Iris pigment epithelial cell (primary cell): ENCODE data around the gene TJP1.
A peak's percentile ranks its signal among the peaks of the same experiment; 100 is the strongest.

Experiments
- DNase-seq: peaks from one replicate; pipeline ENCODE4 v3.0.0-alpha.2; 2011; ENCODE audit warnings: low read depth

Gene TJP1

GRCh38 chr15:29822100-29822683, at the start of gene TJP1:
TJP1 (minus strand) TSS chr15:29822468; CDS start chr15:29822028, 440 bp downstream.
- peak; percentile 80 for DNase-seq

- DNase-seq = no peak
Measured at GRCh38 chr15:29871401-29871800, 49.1 kb upstream of the TJP1 start.

GRCh38 chr15:29870495-29871151, 48.4 kb upstream of the TJP1 start:
- DNase-seq = no peak

GRCh38 chr15:29867241-29868000, 45.2 kb upstream of the TJP1 start:
- no peak for DNase-seq

GRCh38 chr15:29866337-29866736, 44.1 kb upstream of the TJP1 start:
- no peak for DNase-seq

GRCh38 chr15:29864501-29864900, 42.2 kb upstream of the TJP1 start:
- DNase-seq = no peak

- no peak for DNase-seq
Measured at GRCh38 chr15:29863438-29863837, 41.2 kb upstream of the TJP1 start.

GRCh38 chr15:29862271-29862670, 40.0 kb upstream of the TJP1 start:
- no peak for DNase-seq

GRCh38 chr15:29860872-29861271, 38.6 kb upstream of the TJP1 start:
- DNase-seq = peak; percentile 50

GRCh38 chr15:29859973-29860715, 37.9 kb upstream of the TJP1 start:
- DNase-seq = peak; percentile 80

GRCh38 chr15:29859293-29859692, 37.0 kb upstream of the TJP1 start:
- no peak for DNase-seq

- no peak for DNase-seq
Measured at GRCh38 chr15:29857221-29857789, 35.0 kb upstream of the TJP1 start.

GRCh38 chr15:29854413-29854812, 32.1 kb upstream of the TJP1 start:
- no peak for DNase-seq

- DNase-seq = no peak
Measured at GRCh38 chr15:29853211-29853987, 31.1 kb upstream of the TJP1 start.

GRCh38 chr15:29852201-29852600, 29.9 kb upstream of the TJP1 start:
- DNase-seq = no peak

- no peak for DNase-seq
Measured at GRCh38 chr15:29849716-29850115, 27.4 kb upstream of the TJP1 start.

- DNase-seq = no peak
Measured at GRCh38 chr15:29849218-29849617, 26.9 kb upstream of the TJP1 start.

- DNase-seq = peak; percentile 44
Measured at GRCh38 chr15:29844290-29844903, 22.1 kb upstream of the TJP1 start.

GRCh38 chr15:29842290-29842689, 20.0 kb upstream of the TJP1 start:
- DNase-seq = no peak

- no peak for DNase-seq
Measured at GRCh38 chr15:29840926-29841325, 18.7 kb upstream of the TJP1 start.

GRCh38 chr15:29840054-29840453, 17.8 kb upstream of the TJP1 start:
- DNase-seq = no peak
